Measurements from ENCODE around the gene SHOC2.

SHOC2 gene

DNA sequence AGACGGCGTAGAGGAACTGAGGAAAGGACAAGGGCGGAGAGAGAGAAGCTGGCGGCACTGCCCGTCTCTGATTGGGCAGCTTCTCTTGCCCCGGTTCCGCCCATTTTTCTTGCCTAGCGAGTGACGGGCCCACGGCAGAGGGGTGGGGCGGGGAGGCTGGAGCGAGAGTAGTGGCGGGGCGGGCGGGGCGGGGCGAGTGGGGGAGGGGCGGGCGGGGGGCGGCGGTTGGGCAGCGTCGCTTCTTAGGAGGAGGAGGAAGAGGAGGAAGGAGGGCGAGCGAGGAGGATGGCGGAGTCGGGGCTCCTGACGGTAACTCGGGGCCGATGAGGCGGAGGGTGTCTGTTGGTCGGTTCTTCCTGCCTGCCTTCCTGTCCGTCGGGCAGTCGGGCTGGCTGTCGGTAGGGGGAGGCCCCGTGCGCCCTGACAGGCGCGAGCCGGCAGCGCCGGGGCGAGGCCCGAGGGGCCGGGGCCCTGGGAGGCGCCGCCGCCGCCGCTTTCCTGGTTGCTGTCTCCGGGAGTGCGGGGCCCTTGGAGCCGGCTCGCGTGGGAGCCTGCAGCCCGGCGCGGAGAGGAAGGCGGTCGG lies at the start of gene SHOC2:
SHOC2 (plus strand) TSS at position 256 of the 583 bp plus-strand sequence. CDS start 44,755 bp downstream, outside the sequence.
- in situ Hi-C loops (cut with MboI; ENCODE audit: low sequenced_read_pairs): no loop called here

DNA sequence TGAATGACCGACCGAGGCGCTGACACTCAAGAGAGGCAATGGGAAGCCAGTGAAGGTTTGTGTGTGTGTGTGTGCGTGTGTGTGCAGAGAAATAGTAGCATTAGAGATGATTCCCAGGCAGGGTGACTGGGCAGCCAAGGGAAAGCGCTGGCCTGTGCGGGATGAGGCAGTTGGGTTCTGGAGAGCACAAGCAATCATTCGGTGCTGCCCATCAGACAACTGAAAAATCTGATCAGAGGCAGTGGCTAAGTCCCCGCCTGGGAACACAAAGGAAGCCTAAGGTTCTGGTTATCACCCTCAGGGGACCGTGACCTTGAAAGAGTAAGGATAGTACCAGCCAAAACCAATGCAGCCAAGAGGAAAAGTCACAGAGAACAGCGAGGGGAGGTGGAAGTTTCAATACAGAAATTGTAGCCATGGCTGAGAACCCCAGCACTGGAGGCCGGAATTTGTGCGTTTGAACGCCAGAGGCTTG lies 48.5 kb upstream of the SHOC2 start:
- in situ Hi-C loops (cut with MboI; ENCODE audit: low sequenced_read_pairs): no loop called here

DNA sequence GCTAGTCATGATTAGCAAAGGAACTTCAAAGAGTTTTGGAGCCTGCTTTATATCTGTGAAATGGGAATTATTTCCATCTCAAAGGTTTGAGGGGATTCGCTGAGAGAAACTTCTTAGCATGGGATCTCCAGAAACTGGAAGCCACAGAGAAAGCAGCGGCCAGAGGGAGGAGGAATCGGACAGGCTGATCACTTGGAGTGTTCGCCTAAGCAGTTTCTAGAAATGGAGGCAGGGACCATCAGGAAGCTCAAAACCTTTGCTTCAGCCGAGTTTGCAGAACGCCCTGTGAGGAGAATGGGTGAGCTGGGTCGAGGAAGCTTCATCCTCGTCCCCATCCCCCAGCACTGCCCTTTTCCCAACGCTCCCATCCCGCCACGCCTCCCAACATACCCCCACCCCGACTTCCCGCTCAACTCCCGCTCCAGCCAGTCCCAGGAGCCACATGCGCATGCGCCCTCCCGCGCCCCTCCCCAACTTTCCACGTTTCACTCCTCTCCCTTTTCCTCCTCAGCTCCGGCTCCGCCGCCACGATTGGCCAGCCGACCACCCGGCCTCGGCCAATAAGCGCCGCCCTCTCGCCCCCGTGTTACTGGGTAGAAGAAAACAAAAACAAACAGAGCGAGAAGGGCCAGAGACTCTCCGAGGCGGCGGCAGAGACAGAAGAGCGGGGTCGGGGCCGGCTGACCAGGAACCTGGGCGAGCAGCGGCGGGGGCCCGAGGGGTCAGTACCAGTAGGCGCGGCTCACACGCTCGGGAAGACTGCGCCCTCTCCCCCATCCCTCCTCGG lies 47.9 kb upstream of the SHOC2 start, which contains the start of gene PDCD4:
PDCD4 (plus strand) TSS at position 631 of the 787 bp plus-strand sequence. CDS start 4,100 bp downstream, outside the sequence.
- in situ Hi-C loops (cut with MboI; ENCODE audit: low sequenced_read_pairs): no loop called here

DNA sequence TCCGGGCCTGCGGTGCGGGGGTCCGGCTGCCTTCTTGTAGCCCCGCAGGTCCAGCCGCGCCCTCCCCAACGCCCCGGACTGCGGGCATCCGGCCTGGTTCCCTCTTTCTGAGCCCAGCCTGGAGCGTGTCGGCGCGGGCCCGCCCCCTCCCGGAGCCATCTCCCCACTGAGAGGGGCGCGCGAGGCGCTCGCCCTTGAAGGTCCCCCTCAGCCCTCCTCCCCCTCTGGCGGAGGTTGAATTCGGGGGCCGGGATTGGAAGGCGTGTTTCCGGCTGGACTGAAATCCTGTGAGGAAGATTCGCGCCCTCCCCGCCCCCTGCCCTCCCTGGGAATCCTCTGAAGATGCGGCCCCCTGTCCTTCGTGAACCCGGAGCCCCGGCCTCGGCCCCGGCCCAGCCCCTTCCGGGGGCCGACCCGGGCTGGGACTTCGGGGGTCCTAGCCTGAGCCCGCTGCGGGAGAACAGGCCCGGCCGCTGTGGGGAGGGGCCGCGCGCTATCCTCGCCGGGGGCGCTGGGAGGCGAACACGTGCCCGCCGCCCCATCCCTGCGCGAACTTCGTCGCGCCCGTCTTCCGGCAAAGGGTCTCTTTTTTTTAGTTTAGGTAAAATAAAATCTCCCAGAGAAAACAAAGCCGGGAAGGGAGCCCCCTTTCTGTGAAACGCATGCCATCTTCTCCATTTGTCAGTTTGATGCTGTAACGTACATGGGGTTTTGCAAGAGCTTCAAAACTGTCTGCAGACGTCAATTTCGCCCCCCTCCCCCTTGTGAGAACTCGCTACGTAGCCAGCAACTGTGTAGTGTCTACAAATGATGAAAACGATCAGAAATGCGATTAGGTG lies 47.0 kb upstream of the SHOC2 start:
- in situ Hi-C loops (cut with MboI; ENCODE audit: low sequenced_read_pairs): no loop called here

DNA sequence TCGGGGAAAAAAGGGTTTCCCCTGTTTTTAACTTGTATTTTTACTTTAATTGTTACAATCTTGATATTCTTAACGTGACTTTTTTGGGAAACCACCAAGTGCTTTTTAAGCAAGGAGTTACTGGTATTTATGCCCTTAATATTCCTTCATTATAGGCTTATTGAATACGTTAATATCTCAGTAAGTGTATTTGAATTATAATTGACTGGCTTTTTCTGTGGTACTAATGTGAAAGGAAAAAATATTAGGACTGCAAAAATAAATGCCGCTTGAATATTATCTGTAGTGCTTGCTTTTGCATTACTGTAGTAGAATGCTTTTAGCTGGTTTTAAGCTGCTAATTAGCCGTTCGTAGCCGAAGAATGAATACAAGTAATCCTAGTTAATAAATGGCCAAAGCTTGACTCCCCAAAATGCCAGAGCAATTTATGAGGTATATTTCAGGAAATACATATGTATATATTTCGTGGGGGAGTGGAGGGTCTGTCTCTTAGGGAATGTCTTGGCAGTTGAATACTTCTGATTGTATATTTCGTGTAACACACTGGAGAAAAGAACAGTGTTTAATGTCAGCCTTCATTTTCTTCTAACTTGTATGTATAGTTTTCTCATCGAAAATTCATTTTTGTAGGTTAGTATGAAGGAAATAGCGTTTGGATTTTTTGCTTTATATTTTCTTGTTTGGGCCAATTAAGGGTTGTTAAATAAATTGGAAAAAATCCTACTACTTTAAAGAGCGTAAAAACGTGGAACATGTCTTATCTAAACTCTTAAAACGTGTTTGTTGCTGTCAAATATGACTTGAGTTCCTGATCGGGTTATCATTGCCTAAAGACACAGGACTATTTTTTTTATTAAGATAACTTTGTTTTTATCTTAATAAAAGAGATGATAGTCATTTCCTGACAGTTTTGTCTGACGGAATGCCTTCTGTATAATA lies 46.1 kb upstream of the SHOC2 start:
- in situ Hi-C loops (cut with MboI; ENCODE audit: low sequenced_read_pairs): no loop called here

DNA sequence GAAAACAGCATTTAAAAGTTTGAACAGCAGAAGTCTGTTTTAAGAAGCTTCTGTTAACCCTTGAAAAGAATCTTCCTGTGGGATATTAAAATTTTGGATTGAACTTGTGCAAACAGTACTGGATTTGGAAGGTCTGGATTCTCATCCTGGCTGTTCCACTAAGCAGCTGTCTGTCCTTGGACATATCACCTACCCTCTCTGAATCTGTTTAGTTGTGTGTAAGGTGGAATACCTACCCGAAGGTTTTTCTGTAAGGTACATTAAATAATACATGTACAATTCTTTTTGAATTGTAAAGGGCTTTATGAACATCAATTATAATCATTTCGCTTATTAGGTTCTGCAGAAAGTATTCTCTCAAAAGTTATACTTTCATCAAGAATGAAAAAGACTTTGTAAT lies 45.5 kb upstream of the SHOC2 start:
- in situ Hi-C loops (cut with MboI; ENCODE audit: low sequenced_read_pairs): no loop called here

DNA sequence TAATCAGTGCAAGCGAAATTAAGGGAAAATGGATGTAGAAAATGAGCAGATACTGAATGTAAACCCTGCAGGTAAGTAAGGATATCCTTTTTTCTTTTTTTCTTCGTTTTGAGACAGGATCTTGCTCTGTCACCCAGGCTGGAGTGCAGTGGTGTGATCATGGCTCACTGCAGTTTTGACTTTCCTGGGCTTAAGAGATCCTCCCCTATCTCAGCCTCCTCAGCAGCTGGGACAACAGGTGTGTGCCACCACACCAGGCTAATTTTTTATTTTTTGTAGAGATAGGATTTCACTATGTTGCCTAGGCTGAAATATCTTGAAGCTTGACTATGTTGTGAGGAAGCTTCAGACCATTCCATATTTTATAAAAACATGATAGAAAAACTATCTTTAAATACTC lies 43.4 kb upstream of the SHOC2 start:
- in situ Hi-C loops (cut with MboI; ENCODE audit: low sequenced_read_pairs): loop anchor here (25.0 kb wide), 1 partner anchor 139 kb away; no protein-coding TSS in a partner anchor

DNA sequence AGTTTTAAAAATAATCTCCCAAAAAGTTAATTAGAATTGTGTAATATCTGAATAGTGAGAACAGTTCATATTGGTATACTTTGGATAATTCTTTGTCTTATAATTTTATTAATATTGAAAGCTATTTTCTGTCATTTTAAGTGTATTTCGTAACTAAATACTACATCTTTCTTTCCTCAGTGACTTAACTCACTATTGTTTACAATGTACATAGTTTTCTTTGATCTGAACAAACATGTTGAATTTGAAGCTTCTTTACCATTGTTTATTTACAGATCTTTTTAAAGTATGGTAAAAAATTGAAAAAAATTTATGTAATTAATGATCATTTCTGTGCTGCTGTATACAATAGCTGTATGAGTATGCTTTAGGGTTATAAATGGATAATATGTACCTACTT lies 42.6 kb upstream of the SHOC2 start:
- in situ Hi-C loops (cut with MboI; ENCODE audit: low sequenced_read_pairs): loop anchor here (25.0 kb wide), 1 partner anchor 139 kb away; no protein-coding TSS in a partner anchor

DNA sequence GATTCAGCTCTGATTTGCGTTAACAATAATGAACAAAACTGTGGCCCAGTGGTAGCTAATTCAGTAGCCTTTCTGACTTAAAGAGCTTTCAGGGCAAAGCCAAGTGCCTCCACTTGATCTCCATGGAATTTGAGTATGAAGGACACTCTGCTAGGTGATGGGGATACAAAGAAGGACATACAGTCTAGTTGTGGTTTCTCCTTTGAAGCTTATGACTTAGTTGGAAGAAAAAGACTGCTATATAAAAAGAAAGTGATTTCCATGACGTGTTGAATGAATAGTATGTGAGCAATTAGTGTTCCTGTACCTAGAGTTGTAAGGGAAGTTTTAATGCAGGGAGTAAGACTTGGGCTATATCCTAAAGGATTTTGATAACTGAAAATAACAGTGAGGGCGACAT lies 39.4 kb upstream of the SHOC2 start:
- in situ Hi-C loops (cut with MboI; ENCODE audit: low sequenced_read_pairs): loop anchor here (25.0 kb wide), 1 partner anchor 143 kb away; no protein-coding TSS in a partner anchor

DNA sequence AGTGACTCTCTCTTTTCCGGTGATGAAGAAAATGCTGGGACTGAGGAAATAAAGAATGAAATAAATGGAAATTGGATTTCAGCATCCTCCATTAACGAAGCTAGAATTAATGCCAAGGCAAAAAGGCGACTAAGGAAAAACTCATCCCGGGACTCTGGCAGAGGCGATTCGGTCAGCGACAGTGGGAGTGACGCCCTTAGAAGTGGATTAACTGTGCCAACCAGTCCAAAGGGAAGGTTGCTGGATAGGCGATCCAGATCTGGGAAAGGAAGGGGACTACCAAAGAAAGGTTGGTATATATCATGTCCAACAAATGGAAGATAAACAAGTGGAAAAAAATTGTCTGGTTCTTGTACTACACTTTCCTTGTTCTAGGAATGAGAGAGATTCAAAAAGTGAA lies 38.2 kb upstream of the SHOC2 start:
- in situ Hi-C loops (cut with MboI; ENCODE audit: low sequenced_read_pairs): loop anchor here (25.0 kb wide), 1 partner anchor 144 kb away; no protein-coding TSS in a partner anchor

DNA sequence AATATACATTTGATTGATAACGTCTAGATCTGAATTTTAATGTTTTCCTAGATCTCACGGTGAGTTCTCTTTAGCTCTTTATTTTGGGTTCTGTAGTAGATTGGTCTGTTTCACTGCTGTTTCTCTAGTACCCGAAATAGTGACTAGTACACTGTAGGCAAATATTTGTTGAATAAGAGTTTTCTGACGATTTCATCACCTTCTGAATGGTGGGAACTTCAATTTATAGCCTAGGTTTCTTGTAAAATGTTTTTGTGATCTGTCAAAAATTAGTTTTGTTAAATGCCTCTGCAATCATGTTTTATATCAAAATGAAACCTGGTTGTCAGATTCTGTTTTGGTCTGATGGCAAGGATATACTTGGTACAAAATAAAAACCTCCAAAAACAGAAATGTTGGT lies 37.5 kb upstream of the SHOC2 start:
- in situ Hi-C loops (cut with MboI; ENCODE audit: low sequenced_read_pairs): loop anchor here (25.0 kb wide), 1 partner anchor 145 kb away; no protein-coding TSS in a partner anchor

DNA sequence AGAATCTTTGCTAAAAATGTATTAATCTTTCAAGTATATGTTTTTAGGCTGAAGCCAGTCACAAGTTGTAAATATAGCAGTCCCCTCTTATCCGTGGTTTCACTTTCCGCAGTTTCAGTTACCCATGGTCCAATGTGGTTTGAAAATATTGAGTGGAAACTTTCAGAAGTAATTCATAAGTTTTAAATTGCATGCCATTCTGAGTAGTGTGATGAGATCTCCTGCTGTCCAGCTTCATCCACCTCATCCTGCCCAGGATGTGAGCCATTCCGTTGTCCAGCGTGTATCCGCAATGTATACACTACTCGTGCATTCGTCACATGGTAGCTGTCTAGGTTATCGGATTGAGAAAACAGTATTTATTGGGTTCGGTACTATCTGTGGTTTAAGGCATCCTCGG lies 35.5 kb upstream of the SHOC2 start:
- in situ Hi-C loops (cut with MboI; ENCODE audit: low sequenced_read_pairs): loop anchor here (25.0 kb wide), 1 partner anchor 147 kb away; no protein-coding TSS in a partner anchor

DNA sequence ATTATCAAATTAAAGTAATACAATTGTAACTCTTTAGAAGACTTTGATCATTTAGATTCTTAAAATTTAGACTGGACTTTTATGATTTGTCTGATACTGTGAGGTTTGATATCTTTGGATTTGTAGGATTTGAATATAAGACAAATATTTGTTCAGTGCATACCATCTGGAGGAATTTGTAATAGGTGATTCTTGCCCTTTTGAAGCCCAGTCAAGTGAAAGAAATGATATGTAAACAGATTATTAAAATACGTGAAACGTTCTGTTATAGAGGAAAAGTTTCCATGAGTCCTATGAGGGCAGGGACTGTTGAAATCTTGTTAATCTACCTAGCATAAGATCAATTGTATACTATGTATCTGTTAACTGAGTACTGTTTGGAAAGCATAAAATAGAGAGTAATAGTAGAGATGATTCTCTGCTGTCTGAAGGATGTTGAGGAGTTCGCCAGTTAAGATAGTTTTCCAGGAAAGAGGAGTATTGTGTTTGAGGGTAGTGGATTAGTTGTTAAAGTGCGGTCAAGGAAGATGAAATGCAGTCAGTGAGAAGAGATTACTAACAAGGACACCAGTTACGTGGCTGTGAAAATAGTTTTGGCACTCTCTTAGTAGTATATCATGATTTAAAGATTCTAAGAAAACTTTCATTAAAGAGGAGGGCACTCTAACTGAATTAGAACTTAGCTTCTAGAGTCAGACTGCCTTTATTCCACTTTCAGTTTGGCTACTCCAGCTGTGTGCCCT lies 33.3 kb upstream of the SHOC2 start:
- in situ Hi-C loops (cut with MboI; ENCODE audit: low sequenced_read_pairs): loop anchor here (25.0 kb wide), 1 partner anchor 149 kb away; no protein-coding TSS in a partner anchor

DNA sequence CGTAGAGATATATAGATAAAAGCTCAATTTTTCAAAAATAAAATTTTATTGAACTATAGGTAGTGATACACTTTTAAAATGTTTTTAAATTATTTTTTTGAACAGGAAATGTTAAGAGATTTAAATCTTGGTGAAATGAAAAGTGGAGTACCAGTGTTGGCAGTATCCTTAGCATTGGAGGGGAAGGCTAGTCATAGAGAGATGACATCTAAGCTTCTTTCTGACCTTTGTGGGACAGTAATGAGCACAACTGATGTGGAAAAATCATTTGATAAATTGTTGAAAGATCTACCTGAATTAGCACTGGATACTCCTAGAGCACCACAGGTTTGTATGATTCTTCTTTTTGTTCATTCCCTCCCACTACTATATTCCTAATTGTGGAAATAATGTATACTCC lies 31.8 kb upstream of the SHOC2 start:
- in situ Hi-C loops (cut with MboI; ENCODE audit: low sequenced_read_pairs): loop anchor here (25.0 kb wide), 1 partner anchor 150 kb away; no protein-coding TSS in a partner anchor

DNA sequence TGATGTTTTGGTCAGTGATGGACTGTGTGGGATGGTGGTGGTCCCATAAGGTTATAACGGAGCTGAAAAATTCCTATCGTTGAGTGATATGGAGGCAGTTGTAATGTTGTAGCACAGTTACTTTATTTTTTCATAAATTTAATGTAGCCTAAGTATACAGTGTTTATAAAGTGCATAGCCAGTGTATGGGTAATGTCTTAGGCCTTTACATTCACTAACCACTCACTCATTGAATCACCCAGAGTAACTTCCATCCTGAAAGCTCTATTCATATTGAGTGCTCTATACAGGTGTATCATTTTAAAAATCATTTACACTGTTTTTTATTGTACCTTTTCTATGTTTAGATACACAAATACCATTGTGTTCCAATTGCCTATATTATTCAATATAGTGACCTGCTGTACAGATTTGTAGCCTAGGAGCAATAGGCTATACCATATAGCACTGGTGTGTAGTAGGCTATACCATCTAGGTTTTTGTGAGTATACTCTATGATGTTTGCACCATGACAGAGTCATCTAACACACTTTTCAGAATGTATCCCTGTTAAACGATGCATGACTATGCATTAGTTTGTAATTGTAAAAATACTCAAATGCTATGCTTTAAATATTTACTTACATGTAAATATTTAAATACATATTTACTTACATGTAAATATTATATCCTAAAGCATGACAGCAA lies 26.7 kb upstream of the SHOC2 start:
- in situ Hi-C loops (cut with MboI; ENCODE audit: low sequenced_read_pairs): loop anchor here (25.0 kb wide), 1 partner anchor 155 kb away; no protein-coding TSS in a partner anchor

DNA sequence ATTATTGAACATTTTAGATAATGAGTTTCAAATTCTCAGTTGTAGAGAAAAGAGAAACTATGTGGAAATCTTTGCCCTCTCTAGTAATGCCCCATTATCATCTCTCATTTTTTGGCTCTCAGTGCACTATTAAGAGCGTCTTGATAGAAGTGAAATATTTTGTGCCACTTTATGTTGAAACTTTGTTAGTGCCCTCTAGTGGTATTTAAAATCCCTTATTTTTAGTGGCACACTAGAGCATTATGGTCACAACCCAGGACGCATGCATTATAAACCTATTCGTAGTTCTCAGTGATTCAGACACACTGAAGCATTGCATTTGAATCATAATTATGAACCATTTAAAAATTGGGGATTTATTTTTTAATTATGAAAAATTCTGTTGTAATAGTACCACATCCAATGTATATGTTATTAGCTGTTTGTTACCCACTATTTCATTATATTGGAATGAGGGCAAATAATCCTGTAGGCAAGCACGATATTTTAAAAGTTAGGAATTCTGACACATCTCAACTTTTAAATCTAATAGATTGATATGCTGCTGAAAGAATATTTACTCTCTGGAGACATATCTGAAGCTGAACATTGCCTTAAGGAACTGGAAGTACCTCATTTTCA lies 25.7 kb upstream of the SHOC2 start:
- in situ Hi-C loops (cut with MboI; ENCODE audit: low sequenced_read_pairs): loop anchor here (25.0 kb wide), 1 partner anchor 156 kb away; no protein-coding TSS in a partner anchor

DNA sequence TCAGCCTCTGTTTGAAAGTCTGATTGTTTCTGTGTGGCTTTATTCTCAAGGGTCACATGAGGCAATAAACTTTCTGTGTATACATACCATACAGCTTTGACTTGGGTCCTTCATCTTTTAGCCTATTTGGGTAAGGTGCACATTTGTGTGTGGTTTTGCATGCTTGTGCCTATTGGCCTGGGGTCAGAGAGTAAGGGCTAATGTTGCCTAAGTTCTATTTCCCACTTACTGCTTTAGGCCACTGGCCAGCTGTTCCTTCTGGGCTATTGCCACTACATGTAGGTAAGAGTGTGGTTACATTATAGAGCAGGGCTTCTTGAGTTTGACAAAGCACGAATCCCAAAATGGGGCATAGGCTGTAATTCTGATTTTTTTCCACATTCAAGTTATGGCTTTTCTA lies 22.2 kb upstream of the SHOC2 start:
- in situ Hi-C loops (cut with MboI; ENCODE audit: low sequenced_read_pairs): loop anchor here (25.0 kb wide), 1 partner anchor 160 kb away; no protein-coding TSS in a partner anchor

DNA sequence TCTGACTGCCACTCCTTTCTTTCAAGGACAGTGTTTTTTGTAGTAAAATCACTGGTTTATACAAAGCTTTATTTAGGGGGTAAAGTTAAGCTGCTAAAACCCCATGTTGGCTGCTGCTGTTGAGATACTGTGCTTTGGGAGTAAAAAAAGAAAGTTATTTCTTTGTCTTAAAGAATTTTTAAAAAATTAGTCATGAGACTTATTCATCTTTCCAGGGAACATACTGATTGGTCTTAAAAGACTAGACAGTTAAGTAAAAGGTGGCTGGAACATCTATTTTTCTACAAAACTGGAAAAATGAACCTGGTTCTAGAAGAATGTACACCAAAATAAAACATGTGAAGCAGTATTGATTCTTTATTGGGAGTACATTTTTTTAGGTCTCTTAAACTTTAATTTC lies 21.0 kb upstream of the SHOC2 start:
- in situ Hi-C loops (cut with MboI; ENCODE audit: low sequenced_read_pairs): loop anchor here (25.0 kb wide), 1 partner anchor 161 kb away; no protein-coding TSS in a partner anchor

Data from HL-60/S4 treated with phorbol 12-myristate 13-acetate at 8.2 ng/mL for 4 days and 3 days (cell line).